D721Med (cell line): ENCODE measurements around the gene ABCA3.

ENCODE experiments used
- DNase-seq: peaks from one replicate; pipeline ENCODE4 v3.0.0; 2011; ENCODE audit warnings: low spot score; ENCODE audit not compliant: insufficient read length
- FAIRE-seq: peaks from 2 replicates; lab custom pipeline; 2011; peaks lifted over from hg19 to GRCh38; lab: Jason Lieb, UNC
- TF ChIP-seq, protein P1 (sequence below): IDR thresholded peaks from 2 replicates; pipeline ENCODE4 v1.5.1; 2012; ENCODE audit warnings: mild to moderate bottlenecking, control low read depth; ENCODE audit not compliant: insufficient read depth; ENCODE audit errors: missing control alignments

Gene ABCA3

DNA sequence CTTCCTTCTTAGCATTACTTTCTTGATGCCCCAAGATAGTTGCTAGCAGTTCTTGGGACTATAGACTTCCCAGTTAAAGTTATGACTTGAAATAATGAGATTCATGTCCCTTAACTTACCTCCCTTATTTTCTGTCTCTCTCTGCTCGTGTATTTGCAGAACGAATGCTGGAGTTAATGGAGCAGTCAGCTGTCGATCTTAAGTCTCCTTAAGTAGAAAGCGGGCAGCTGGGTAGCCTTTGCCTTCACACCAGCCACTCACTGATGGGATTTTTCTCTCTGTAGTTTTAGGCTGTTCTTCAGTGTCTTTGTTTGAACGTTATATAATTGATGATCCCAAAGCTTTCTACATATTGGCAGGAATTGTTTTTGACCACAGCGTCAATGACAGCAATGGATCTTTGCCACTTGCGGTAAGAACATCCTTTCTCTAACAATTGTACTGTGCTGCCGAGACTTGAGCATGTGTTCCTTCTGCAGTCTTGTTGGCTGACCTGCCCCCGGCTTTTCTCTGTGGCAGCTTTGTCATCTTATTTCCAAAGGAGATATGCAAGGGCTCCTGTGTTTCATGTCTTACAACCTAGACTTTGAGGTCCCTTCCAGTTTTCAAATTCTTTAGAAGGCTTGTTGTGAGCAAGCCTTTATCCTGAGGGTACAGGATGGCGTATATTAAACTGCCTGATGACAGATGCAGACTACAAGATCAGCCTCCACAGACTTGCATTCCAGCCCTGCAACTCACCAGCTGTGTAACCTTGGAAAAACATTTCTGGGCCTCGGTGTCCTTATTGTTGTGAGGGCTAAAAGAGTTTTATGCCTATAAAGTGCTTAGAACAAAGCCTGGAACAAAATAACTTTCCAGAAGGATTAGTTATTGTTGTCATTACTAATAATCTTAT is 25.1 kb upstream of the ABCA3 start:
- FAIRE-seq = peak; percentile 68
- DNase-seq = no peak

DNA sequence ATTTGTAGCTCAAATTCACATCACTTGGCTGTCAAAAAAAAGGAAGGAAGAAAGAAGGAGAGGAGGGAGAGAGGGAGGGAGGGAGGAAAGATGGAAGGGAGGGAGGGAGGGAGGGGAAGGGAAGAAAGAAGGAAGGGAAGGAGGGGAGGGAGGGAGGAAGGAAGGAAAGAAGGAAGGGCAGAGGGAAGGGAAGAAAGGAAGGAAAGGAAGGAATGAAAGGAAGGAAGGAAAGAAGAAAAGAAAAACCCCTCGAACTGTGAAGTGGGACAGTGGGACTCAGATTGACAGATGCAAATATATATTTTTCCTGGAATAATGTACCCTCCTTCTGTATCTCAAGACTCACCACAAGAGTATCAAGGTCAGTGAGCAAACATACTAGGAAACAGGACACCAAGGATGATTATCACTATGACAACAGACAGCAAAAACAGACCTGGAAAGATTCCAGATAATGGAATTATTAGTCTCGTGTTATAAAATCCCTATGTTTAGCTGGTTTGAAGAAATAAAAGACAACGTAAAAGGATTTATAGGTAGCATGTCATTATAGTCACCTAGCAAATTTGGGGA is 24.2 kb upstream of the ABCA3 start:
- FAIRE-seq (peak; percentile 63), DNase-seq (no peak)
- TF ChIP-seq, protein P1, sequence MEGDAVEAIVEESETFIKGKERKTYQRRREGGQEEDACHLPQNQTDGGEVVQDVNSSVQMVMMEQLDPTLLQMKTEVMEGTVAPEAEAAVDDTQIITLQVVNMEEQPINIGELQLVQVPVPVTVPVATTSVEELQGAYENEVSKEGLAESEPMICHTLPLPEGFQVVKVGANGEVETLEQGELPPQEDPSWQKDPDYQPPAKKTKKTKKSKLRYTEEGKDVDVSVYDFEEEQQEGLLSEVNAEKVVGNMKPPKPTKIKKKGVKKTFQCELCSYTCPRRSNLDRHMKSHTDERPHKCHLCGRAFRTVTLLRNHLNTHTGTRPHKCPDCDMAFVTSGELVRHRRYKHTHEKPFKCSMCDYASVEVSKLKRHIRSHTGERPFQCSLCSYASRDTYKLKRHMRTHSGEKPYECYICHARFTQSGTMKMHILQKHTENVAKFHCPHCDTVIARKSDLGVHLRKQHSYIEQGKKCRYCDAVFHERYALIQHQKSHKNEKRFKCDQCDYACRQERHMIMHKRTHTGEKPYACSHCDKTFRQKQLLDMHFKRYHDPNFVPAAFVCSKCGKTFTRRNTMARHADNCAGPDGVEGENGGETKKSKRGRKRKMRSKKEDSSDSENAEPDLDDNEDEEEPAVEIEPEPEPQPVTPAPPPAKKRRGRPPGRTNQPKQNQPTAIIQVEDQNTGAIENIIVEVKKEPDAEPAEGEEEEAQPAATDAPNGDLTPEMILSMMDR = no peak

More for the DNA sequence above, 25.1 kb upstream of the ABCA3 start:
- TF ChIP-seq, protein P1 = no peak

DNA sequence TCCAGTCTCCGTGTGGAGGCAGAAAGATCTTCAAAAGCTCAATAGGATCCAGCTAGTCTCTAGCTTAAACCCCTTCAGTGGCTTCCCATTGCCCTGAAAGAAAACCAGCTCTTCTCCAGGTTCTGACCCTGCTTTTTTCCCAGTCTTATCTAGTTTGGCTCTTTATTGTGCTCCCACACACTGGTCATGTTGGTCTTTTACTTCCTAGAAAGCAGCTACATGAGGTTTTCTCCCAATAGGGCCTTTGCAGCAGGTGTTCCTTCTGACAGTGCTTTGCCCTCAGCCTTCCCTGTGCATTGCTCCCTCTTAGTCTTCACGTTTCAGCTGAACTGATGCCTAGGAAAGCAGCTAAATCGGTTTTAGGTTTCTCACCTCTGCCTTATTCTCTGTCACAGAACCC is 21.7 kb upstream of the ABCA3 start:
- TF ChIP-seq, protein P1 = no peak
- FAIRE-seq (no peak), DNase-seq (no peak)

DNA sequence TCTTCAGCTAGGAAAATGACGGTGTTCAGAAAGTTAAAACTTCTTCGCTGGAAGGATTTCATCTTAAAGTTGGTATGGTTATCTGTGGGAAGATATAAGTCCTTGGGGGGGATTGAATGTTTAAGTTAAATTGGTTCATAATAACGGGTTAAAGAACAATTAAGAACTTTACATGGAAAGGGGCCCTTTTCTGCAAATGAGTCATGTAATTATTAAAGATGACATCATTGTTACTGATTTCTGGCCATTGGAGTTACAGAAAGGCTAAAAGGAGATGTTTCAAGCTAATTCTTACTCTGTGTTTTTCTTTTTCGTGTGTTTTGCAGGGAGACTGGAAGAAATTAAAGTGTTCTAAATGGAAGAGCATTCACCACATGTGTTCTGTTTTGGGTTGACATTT is 20.6 kb upstream of the ABCA3 start:
- DNase-seq = no peak
- TF ChIP-seq, protein P1 = no peak
- FAIRE-seq = no peak

DNA sequence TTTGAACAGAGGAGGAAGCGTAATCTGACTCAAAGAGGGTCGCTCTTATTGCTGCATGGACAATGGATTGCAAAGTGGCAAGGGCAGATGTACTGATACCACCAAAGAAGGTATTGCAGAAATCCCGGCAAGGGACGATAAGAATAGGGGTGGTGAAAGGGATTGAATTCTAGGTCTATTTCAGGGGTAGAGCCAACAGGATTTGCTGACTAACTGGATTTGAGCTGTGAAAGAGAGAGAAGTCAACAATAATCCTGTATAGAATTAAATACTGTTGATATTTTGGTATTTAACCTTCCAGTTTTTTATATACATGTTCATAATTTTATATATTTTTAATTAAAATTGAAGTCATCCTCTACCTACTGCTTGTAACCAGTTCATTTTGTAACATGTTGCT is 19.4 kb upstream of the ABCA3 start:
- FAIRE-seq (no peak), DNase-seq (no peak)
- TF ChIP-seq, protein P1 = no peak

DNA sequence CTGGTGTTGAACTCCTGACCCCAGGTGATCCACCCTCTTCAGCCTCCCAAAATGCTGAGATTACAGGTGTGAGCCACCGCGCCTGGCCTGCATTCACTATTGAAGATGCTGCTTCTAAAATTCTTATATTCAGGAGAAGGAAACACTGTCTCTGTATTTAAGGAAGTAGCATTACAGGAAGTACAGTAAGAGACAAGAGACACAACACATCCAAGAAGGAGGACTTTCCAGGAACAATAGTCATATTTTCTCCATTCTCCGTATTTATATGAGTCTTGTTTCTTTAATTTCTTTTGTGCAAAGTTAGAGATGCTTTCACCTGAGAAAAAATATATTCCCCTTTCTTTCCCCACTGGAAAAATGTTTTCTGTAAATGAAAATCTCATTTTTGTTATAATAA is 18.3 kb upstream of the ABCA3 start:
- FAIRE-seq (no peak), DNase-seq (no peak)
- TF ChIP-seq, protein P1 = no peak

DNA sequence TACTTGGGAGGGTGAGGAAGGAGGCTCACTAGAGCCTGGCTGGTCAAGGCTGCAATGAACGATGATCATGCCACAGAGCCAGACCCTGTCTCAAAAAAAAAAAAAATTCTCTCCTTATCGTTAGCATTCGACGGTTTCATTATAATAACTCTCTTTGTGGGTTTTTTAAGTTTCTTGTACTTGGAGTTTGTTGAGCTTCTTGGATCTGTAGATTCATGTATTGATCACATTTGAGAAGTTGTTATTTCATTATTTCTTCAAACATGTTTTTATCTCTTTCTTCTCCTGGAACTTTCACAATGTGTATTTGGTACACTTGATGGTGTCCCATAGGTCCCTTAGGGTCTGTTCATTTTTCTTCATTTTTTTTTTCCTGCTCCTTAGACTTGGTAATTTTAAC is 16.8 kb upstream of the ABCA3 start:
- no peak for DNase-seq
- no peak for FAIRE-seq
- TF ChIP-seq, protein P1 = no peak
